Measurements from ENCODE around the gene FHOD3.

FHOD3 gene

GRCh38 chr18:36301884-36302283 lies 4.4 kb downstream of the FHOD3 start:
- no peak for DNase-seq
- WGBS (ENCODE audit: insufficient coverage) = 91% methylated on average over 4 of the region's 5 CpGs
- H3K27ac ChIP-seq (ENCODE audit: insufficient read depth in 1 of 2, low read depth in 1 of 2, low read length in 2 of 2, poor library complexity in 1 of 2, severe bottlenecking in 2 of 2) = no peak overlapping the region
- peaks cover 4 to 91% (median 43%) of the 10 kb centered on the region in 5 experiments for H3K27me3 ChIP-seq (replicated peaks in 2 of 5; ENCODE audit: control insufficient read depth in 4 of 5, insufficient read depth in 5 of 5, low read length in 4 of 5)
- ChIA-PET CTCF (interaction anchor here (1.2 kb wide), 1 partner anchor 10 kb away, joined by 3 read pairs; no protein-coding TSS in a partner anchor), POLR2A (no interaction called here)
- peaks cover 0 to 10% (median 6%) of the 10 kb centered on the region in 5 experiments for H3K9me3 ChIP-seq (ENCODE audit: control extremely low read depth in 1 of 5, control insufficient read depth in 4 of 5, insufficient read depth in 2 of 5, low read depth in 1 of 5, low read length in 4 of 5)
- H3K4me3 ChIP-seq (ENCODE audit: control insufficient read depth in 1 of 7, extremely low read depth in 1 of 7, insufficient read depth in 4 of 7, low read depth in 2 of 7, low read length in 6 of 7) = no peak overlapping the region
- peaks cover 0 to 12% (median 7%) of the 10 kb centered on the region in 4 experiments for H3K4me1 ChIP-seq (ENCODE audit: control extremely low read depth in 1 of 4, control insufficient read depth in 4 of 4, insufficient read depth in 4 of 4, low read length in 3 of 4)
- no peaks in the 10 kb centered on the region for H3K36me3 ChIP-seq (ENCODE audit: control insufficient read depth in 4 of 4, insufficient read depth in 4 of 4, low read length in 3 of 4)

- DNase-seq = no peak
- ChIA-PET POLR2A (no interaction called here), CTCF (no interaction called here)
- H3K4me1 ChIP-seq (ENCODE audit: control extremely low read depth in 1 of 4, control insufficient read depth in 4 of 4, insufficient read depth in 4 of 4, low read length in 3 of 4) = peaks cover 0 to 8% (median 5%) of the 10 kb centered on the region in 4 experiments
- no peaks in the 10 kb centered on the region for H3K36me3 ChIP-seq (ENCODE audit: control insufficient read depth in 4 of 4, insufficient read depth in 4 of 4, low read length in 3 of 4)
- H3K4me3 ChIP-seq (ENCODE audit: control insufficient read depth in 1 of 7, extremely low read depth in 1 of 7, insufficient read depth in 4 of 7, low read depth in 2 of 7, low read length in 6 of 7) = no peak overlapping the region
- H3K27me3 ChIP-seq (replicated peaks in 2 of 5; ENCODE audit: control insufficient read depth in 4 of 5, insufficient read depth in 5 of 5, low read length in 4 of 5) = peaks cover 4 to 90% (median 44%) of the 10 kb centered on the region in 5 experiments
- no peak overlapping the region for H3K27ac ChIP-seq (ENCODE audit: insufficient read depth in 1 of 2, low read depth in 1 of 2, low read length in 2 of 2, poor library complexity in 1 of 2, severe bottlenecking in 2 of 2)
- 85% methylated on average over 2 of the region's 2 CpGs for WGBS (ENCODE audit: insufficient coverage)
- peaks cover 0 to 10% (median 6%) of the 10 kb centered on the region in 5 experiments for H3K9me3 ChIP-seq (ENCODE audit: control extremely low read depth in 1 of 5, control insufficient read depth in 4 of 5, insufficient read depth in 2 of 5, low read depth in 1 of 5, low read length in 4 of 5)
Measured at GRCh38 chr18:36302676-36303075, 5.2 kb downstream of the FHOD3 start.

DNA sequence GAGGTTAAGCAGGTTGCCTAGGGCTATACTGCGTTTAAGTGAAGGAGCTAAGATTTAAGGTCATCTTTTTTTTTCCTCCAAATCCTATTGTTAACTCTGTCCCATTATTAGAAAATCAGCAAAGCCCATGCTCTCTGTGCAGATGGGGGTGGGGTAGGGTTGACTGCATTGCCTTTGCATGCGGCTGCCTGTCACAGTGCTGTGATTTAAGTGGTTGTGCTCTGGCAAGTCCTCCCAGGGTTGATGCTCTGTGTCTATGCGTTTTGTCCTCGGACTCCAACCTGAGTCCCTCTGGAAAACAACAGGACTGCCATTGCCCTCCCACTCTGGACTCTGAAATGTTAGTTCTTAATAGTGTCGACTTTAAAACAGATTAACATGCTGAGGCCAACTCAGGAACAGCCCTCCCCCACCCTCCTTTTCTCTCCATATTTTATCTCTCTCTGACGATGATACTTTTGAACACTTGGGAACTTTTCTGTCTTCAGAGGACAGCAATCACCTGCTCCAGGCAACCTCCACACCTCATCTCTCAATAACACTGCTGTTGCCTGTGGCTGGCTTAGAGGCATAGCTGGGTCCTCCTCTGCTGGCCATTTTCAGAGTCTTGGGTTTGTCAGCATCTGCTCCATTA lies 5.8 kb downstream of the FHOD3 start:
- WGBS (ENCODE audit: insufficient coverage) = 65% methylated on average over 4 of the region's 6 CpGs
- H3K9me3 ChIP-seq (ENCODE audit: control extremely low read depth in 1 of 5, control insufficient read depth in 4 of 5, insufficient read depth in 2 of 5, low read depth in 1 of 5, low read length in 4 of 5) = peaks cover 0 to 10% (median 6%) of the 10 kb centered on the region in 5 experiments
- no peak overlapping the region for H3K4me3 ChIP-seq (ENCODE audit: control insufficient read depth in 1 of 7, extremely low read depth in 1 of 7, insufficient read depth in 4 of 7, low read depth in 2 of 7, low read length in 6 of 7)
- ChIA-PET CTCF (no interaction called here), POLR2A (no interaction called here)
- H3K4me1 ChIP-seq (ENCODE audit: control extremely low read depth in 1 of 4, control insufficient read depth in 4 of 4, insufficient read depth in 4 of 4, low read length in 3 of 4) = peaks cover 0 to 1% (median under 1%) of the 10 kb centered on the region in 4 experiments
- H3K27ac ChIP-seq (ENCODE audit: insufficient read depth in 1 of 2, low read depth in 1 of 2, low read length in 2 of 2, poor library complexity in 1 of 2, severe bottlenecking in 2 of 2) = no peak overlapping the region
- no peak for DNase-seq
- H3K36me3 ChIP-seq (ENCODE audit: control insufficient read depth in 4 of 4, insufficient read depth in 4 of 4, low read length in 3 of 4) = no peaks in the 10 kb centered on the region
- peaks cover 4 to 86% (median 45%) of the 10 kb centered on the region in 5 experiments for H3K27me3 ChIP-seq (replicated peaks in 2 of 5; ENCODE audit: control insufficient read depth in 4 of 5, insufficient read depth in 5 of 5, low read length in 4 of 5)

DNA sequence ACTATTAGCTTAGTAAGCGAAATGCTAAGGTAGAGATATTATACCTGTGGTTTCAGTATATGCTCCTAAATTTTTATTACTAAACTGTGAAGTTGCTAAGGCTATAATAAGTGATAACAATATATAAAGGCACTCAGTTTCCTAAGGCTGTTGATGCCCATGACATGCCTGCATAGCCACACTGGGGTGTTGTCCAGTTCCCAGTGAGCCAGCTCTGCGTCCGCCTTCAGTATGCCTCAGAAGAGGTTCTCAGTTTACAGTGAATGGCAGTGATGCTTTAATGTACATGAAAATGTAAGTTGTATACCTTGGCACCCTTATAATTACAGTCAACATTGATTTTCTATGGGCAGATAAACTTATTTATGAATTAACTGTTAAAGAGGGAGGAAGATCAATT lies 7.2 kb downstream of the FHOD3 start:
- peaks cover 0 to 86% (median 37%) of the 10 kb centered on the region in 5 experiments for H3K27me3 ChIP-seq (replicated peaks in 2 of 5; ENCODE audit: control insufficient read depth in 4 of 5, insufficient read depth in 5 of 5, low read length in 4 of 5)
- no peak overlapping the region for H3K4me3 ChIP-seq (ENCODE audit: control insufficient read depth in 1 of 7, extremely low read depth in 1 of 7, insufficient read depth in 4 of 7, low read depth in 2 of 7, low read length in 6 of 7)
- POLR2A ChIA-PET = no interaction called here
- peaks cover 0 to 2% (median 0%) of the 10 kb centered on the region in 5 experiments for H3K9me3 ChIP-seq (ENCODE audit: control extremely low read depth in 1 of 5, control insufficient read depth in 4 of 5, insufficient read depth in 2 of 5, low read depth in 1 of 5, low read length in 4 of 5)
- CTCF ChIA-PET = no interaction called here
- no peaks in the 10 kb centered on the region for H3K36me3 ChIP-seq (ENCODE audit: control insufficient read depth in 4 of 4, insufficient read depth in 4 of 4, low read length in 3 of 4)
- H3K27ac ChIP-seq (ENCODE audit: insufficient read depth in 1 of 2, low read depth in 1 of 2, low read length in 2 of 2, poor library complexity in 1 of 2, severe bottlenecking in 2 of 2) = no peak overlapping the region
- 100% methylated on average over 2 of the region's 3 CpGs for WGBS (ENCODE audit: insufficient coverage)
- H3K4me1 ChIP-seq (ENCODE audit: control extremely low read depth in 1 of 4, control insufficient read depth in 4 of 4, insufficient read depth in 4 of 4, low read length in 3 of 4) = no peaks in the 10 kb centered on the region
- no peak for DNase-seq

GRCh38 chr18:36305375-36305774 lies 7.9 kb downstream of the FHOD3 start:
- POLR2A ChIA-PET = no interaction called here
- Histone ChIP-seq H3K4me1 (ENCODE audit: control extremely low read depth in 1 of 4, control insufficient read depth in 4 of 4, insufficient read depth in 4 of 4, low read length in 3 of 4) (no peaks in the 10 kb centered on the region), H3K27me3 (replicated peaks in 2 of 5; ENCODE audit: control insufficient read depth in 4 of 5, insufficient read depth in 5 of 5, low read length in 4 of 5) (peaks cover 0 to 86% (median 31%) of the 10 kb centered on the region in 5 experiments), H3K27ac (ENCODE audit: insufficient read depth in 1 of 2, low read depth in 1 of 2, low read length in 2 of 2, poor library complexity in 1 of 2, severe bottlenecking in 2 of 2) (no peak overlapping the region), H3K36me3 (ENCODE audit: control insufficient read depth in 4 of 4, insufficient read depth in 4 of 4, low read length in 3 of 4) (no peaks in the 10 kb centered on the region), H3K4me3 (ENCODE audit: control insufficient read depth in 1 of 7, extremely low read depth in 1 of 7, insufficient read depth in 4 of 7, low read depth in 2 of 7, low read length in 6 of 7) (no peak overlapping the region), H3K9me3 (ENCODE audit: control extremely low read depth in 1 of 5, control insufficient read depth in 4 of 5, insufficient read depth in 2 of 5, low read depth in 1 of 5, low read length in 4 of 5) (no peaks in the 10 kb centered on the region)
- CTCF ChIA-PET = no interaction called here
- WGBS (ENCODE audit: insufficient coverage) = 8% methylated on average over 1 of the region's 2 CpGs
- DNase-seq = no peak

DNA sequence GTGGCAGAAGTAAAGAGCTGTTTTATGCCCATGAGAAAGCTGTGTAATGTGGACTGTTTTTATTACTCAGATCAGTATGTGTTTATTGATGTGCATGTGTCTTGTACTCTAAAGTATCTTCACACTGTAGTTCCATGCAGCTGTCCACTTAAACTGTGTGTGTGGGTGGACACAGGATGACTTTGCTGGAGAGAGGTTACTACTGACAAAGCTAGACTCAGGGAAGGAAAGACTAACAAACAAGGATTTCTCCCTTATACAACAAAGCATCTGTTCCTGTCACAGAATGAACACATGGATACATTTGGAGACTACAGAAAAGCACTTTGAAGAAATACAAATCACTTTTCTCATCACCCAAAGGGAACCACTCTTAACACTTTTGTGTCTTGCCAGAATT lies 10.0 kb downstream of the FHOD3 start:
- CTCF ChIA-PET = no interaction called here
- H3K27ac ChIP-seq (ENCODE audit: insufficient read depth in 1 of 2, low read depth in 1 of 2, low read length in 2 of 2, poor library complexity in 1 of 2, severe bottlenecking in 2 of 2) = no peak overlapping the region
- H3K36me3 ChIP-seq (ENCODE audit: control insufficient read depth in 4 of 4, insufficient read depth in 4 of 4, low read length in 3 of 4) = no peaks in the 10 kb centered on the region

GRCh38 chr18:36308711-36309435 lies 11.4 kb downstream of the FHOD3 start:
- WGBS (ENCODE audit: insufficient coverage) = 81% methylated on average over 4 of the region's 7 CpGs
- ChIA-PET CTCF (no interaction called here), POLR2A (no interaction called here)
- Histone ChIP-seq H3K36me3 (ENCODE audit: control insufficient read depth in 4 of 4, insufficient read depth in 4 of 4, low read length in 3 of 4) (no peaks in the 10 kb centered on the region), H3K27ac (ENCODE audit: insufficient read depth in 1 of 2, low read depth in 1 of 2, low read length in 2 of 2, poor library complexity in 1 of 2, severe bottlenecking in 2 of 2) (no peak overlapping the region), H3K27me3 (replicated peaks in 2 of 5; ENCODE audit: control insufficient read depth in 4 of 5, insufficient read depth in 5 of 5, low read length in 4 of 5) (peaks cover 0 to 76% (median 15%) of the 10 kb centered on the region in 5 experiments), H3K4me1 (ENCODE audit: control extremely low read depth in 1 of 4, control insufficient read depth in 4 of 4, insufficient read depth in 4 of 4, low read length in 3 of 4) (no peaks in the 10 kb centered on the region), H3K4me3 (ENCODE audit: control insufficient read depth in 1 of 7, extremely low read depth in 1 of 7, insufficient read depth in 4 of 7, low read depth in 2 of 7, low read length in 6 of 7) (no peak overlapping the region), H3K9me3 (ENCODE audit: control extremely low read depth in 1 of 5, control insufficient read depth in 4 of 5, insufficient read depth in 2 of 5, low read depth in 1 of 5, low read length in 4 of 5) (no peaks in the 10 kb centered on the region)
- DNase-seq = no peak

More for the DNA sequence above, 10.0 kb downstream of the FHOD3 start:
- POLR2A ChIA-PET = no interaction called here
- Histone ChIP-seq H3K9me3 (ENCODE audit: control extremely low read depth in 1 of 5, control insufficient read depth in 4 of 5, insufficient read depth in 2 of 5, low read depth in 1 of 5, low read length in 4 of 5) (no peaks in the 10 kb centered on the region), H3K4me1 (ENCODE audit: control extremely low read depth in 1 of 4, control insufficient read depth in 4 of 4, insufficient read depth in 4 of 4, low read length in 3 of 4) (no peaks in the 10 kb centered on the region), H3K4me3 (ENCODE audit: control insufficient read depth in 1 of 7, extremely low read depth in 1 of 7, insufficient read depth in 4 of 7, low read depth in 2 of 7, low read length in 6 of 7) (no peak overlapping the region), H3K27me3 (replicated peaks in 2 of 5; ENCODE audit: control insufficient read depth in 4 of 5, insufficient read depth in 5 of 5, low read length in 4 of 5) (peaks cover 0 to 79% (median 26%) of the 10 kb centered on the region in 5 experiments)
- no peak for DNase-seq

Data from common myeloid progenitor, CD34-positive (primary cell).